ENCODE results near the gene LRRC14B.

DNA sequence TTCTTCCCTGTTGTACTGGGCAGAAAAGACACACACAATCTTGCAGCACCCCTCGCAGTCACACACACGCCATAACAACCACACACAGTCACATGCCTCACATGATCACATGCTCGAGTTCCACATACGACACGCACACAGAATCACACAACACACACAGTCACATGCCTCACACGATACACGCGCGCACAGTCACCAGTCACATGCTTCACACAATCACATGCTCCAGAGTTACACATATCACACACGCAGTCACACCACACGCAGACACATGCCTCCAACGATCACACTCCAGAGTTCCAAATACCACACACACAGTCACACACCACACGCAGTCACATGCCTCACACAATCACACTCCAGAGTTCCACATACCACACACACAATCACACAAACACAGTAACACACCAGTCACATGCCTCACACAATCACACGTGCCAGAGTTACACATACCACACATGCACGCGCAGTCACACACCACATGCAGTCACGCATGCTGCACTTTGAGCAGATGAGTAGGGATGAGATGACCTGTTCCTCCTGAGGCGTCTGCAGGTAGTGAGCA is 49.0 kb upstream of the LRRC14B start:
- no peak for TF ChIP-seq CTCF (IDR thresholded peaks at IDR 0.05; ENCODE audit: insufficient read depth, low read depth, low read length)
- no peak for TF ChIP-seq EZH2 (IDR thresholded peaks at IDR 0.05; ENCODE audit: insufficient read depth, low read length)
